Keratinocyte (primary cell): ENCODE measurements around the gene RRAD.

Source experiments
- EZH2 ChIP-seq: IDR thresholded peaks from one replicate; pipeline ENCODE4 v1.6.1; 2012; ENCODE audit warnings: inconsistent platforms, mild to moderate bottlenecking, low read length, moderate library complexity
- TF ChIP-seq, protein P1 (sequence below), 3 experiments: IDR thresholded peaks in 1 of 3; conservative IDR thresholded peaks in 1 of 3; optimal IDR thresholded peaks in 1 of 3; 2 replicates in 2 of 3; 3 replicates in 1 of 3; pipeline versions ENCODE3 to v1.5.1; 2011; ENCODE audit warnings: low read length in 3 of 3, mild to moderate bottlenecking in 3 of 3, moderate library complexity in 2 of 3, control low read depth in 1 of 3, inconsistent platforms in 1 of 3; ENCODE audit not compliant: insufficient read depth in 2 of 3; ENCODE audit errors: extremely low read depth in 1 of 3

DNA sequence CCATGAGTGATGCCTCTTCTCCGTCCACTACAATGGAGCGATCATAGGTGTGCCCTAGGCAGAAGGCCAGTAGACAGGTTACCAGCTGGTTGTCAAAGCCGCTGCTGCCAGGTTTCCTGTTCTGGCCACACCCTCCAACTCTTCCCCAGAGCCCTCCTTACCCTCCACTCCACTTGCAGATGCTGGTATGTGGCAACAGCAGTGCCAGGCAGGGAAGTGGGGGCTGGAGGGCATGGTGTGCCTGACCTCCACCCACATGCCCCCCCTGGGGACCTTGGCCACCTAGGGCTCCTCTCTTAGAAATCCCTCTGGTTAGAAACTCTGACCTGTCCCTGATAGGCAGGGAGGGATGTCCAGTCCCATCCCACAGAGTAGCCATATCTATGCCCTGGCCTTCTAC is 1.5 kb downstream of the RRAD start:
- TF ChIP-seq, protein P1, sequence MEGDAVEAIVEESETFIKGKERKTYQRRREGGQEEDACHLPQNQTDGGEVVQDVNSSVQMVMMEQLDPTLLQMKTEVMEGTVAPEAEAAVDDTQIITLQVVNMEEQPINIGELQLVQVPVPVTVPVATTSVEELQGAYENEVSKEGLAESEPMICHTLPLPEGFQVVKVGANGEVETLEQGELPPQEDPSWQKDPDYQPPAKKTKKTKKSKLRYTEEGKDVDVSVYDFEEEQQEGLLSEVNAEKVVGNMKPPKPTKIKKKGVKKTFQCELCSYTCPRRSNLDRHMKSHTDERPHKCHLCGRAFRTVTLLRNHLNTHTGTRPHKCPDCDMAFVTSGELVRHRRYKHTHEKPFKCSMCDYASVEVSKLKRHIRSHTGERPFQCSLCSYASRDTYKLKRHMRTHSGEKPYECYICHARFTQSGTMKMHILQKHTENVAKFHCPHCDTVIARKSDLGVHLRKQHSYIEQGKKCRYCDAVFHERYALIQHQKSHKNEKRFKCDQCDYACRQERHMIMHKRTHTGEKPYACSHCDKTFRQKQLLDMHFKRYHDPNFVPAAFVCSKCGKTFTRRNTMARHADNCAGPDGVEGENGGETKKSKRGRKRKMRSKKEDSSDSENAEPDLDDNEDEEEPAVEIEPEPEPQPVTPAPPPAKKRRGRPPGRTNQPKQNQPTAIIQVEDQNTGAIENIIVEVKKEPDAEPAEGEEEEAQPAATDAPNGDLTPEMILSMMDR (optimal IDR thresholded peaks at IDR 0.05 in 1 of 3, IDR thresholded peaks at IDR 0.05 in 1 of 3, conservative IDR thresholded peaks at IDR 0.05 in 1 of 3; ENCODE audit: extremely low read depth in 1 of 3, insufficient read depth in 2 of 3, low read length in 3 of 3), result no peak
- TF ChIP-seq EZH2, result peak; percentile 57
